Panc1 (cell line): ENCODE data around the gene FBXO31.

Experiments
- CTCF ChIP-seq: fragments of 450-650 bp; IDR thresholded peaks from 2 replicates; pipeline ENCODE4 v1.5.1; 2017; ENCODE audit warnings: mild to moderate bottlenecking
- POLR2AphosphoS5 ChIP-seq: IDR thresholded peaks from 2 replicates; pipeline ENCODE4 v1.6.1; 2012; ENCODE audit warnings: mild to moderate bottlenecking, low read depth, low read length, moderate library complexity
- REST ChIP-seq, 2 experiments: IDR thresholded peaks; 2 replicates each; pipeline ENCODE4 v1.6.1; 2011 to 2012; ENCODE audit warnings: low read depth in 2 of 2, control low read depth in 1 of 2, low read length in 1 of 2, mild to moderate bottlenecking in 1 of 2, moderate library complexity in 1 of 2; ENCODE audit not compliant: insufficient read depth in 1 of 2
- SIN3A ChIP-seq: IDR thresholded peaks from 2 replicates; pipeline ENCODE4 v1.6.1; 2012; ENCODE audit warnings: low read depth, mild to moderate bottlenecking, low read length, moderate library complexity, borderline replicate concordance; ENCODE audit not compliant: insufficient read depth
- TCF7L2 ChIP-seq: IDR thresholded peaks from 2 replicates; pipeline ENCODE4 v1.6.1; 2011; ENCODE audit warnings: mild to moderate bottlenecking, low read depth, low read length, inconsistent platforms

DNA sequence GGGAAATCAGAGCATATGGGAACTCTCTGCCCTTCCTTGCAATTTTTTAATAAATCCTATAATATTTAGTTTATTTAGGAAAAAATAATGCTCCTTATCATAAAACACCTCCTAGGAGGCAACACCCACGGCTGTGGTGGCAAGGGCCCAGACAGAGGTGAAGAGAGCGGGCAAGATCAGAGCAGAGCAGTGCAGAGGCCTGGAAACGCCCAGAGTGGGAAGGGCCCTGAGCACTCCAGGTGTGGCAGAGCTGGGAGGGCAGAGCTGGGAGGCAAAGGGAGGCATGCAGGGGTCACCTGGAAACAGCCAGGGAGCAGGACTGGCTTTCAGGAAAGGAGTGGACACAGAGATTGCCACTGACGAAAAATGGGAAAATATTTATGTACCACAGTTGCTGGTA, 17.3 kb downstream of the FBXO31 start:
- no peak for TF ChIP-seq SIN3A
- no peak for TF ChIP-seq CTCF
- no peak for TF ChIP-seq POLR2AphosphoS5
- no peak for TF ChIP-seq REST (IDR thresholded peaks at IDR 0.05; ENCODE audit: insufficient read depth in 1 of 2, low read depth in 2 of 2, low read length in 1 of 2)
- TF ChIP-seq TCF7L2 = no peak
